AG04450 (cell line): Measurements from ENCODE around the gene ZBTB4. TPM values are rescaled to one million over a fixed set of nuclear protein-coding genes. Genes with fewer than 3 reads are reported as not detected.

Experiments used
- CTCF ChIA-PET: fragments of 300-600, 350-600 bp; formaldehyde crosslinking; extraction: SDS; loops from one replicate; lab custom pipeline; 2022; ENCODE audit warnings: antibody characterized with exemption, inconsistent platforms; lab: Charles Lee
- POLR2A ChIA-PET: fragments of 350-600 bp; formaldehyde crosslinking; extraction: SDS; loops from one replicate; lab custom pipeline; 2021; ENCODE audit warnings: antibody characterized with exemption, inconsistent platforms; lab: Yijun Ruan, JAX
- DNase-seq: peaks from one replicate; pipeline ENCODE4 v3.0.0-alpha.2; 2011; ENCODE audit warnings: low read depth, low spot score
- H3K27ac ChIP-seq: one replicate; pipeline ENCODE4 v1.5.1; 2012; ENCODE audit warnings: low read depth, low read length, control low read depth
- H3K27me3 ChIP-seq: one replicate; pipeline ENCODE4 v1.6.0; 2012; ENCODE audit warnings: low read length; ENCODE audit not compliant: control insufficient read depth, insufficient read depth
- H3K4me3 ChIP-seq: 2 replicates; pipeline ENCODE4 v1.5.1; 2011; ENCODE audit warnings: mild to moderate bottlenecking, low read depth, low read length, control low read depth
- H3K9me3 ChIP-seq: 2 replicates; pipeline ENCODE4 v1.5.1; 2012; ENCODE audit warnings: low read length; ENCODE audit not compliant: control insufficient read depth, insufficient read depth
- CTCF ChIP-seq: IDR thresholded peaks from 2 replicates; pipeline ENCODE4 v1.5.1; 2011; ENCODE audit warnings: low read depth, low read length, control low read depth, inconsistent platforms
- polyA plus RNA-seq: library from polyadenylated mRNA; depleted of rRNA; stranded (reverse); fragments of >200 nt; gene quantifications from 2 replicates; pipeline ENCODE4 v1.2.3, GENCODE V29; 2011

The ZBTB4 gene
- polyA plus RNA-seq, 1 experiment: 18.8 TPM

GRCh38 chr17:7460850-7461660, 18.4 kb downstream of the ZBTB4 start:
- ChIA-PET POLR2A (interaction anchor here (1.2 kb wide), 1 partner anchor 19 kb away, joined by 3 read pairs; the partner anchor contains the start of gene ZBTB4), CTCF (no interaction called here)
- no peak overlapping the region for H3K4me3 ChIP-seq
- H3K27ac ChIP-seq: no peak overlapping the region
- H3K27me3 ChIP-seq: no peaks in the 10 kb centered on the region
- H3K9me3 ChIP-seq: no peaks in the 10 kb centered on the region
- no peak for TF ChIP-seq CTCF
- no peak for DNase-seq

GRCh38 chr17:7459961-7460545, 19.4 kb downstream of the ZBTB4 start:
- H3K4me3 ChIP-seq: no peak overlapping the region

GRCh38 chr17:7448461-7448860, 31.0 kb downstream of the ZBTB4 start:
- no peak for TF ChIP-seq CTCF
- DNase-seq: no peak
- H3K9me3 ChIP-seq: no peaks in the 10 kb centered on the region; the same call in 1 of the 2 replicates
- H3K27ac ChIP-seq: no peak overlapping the region
- ChIA-PET CTCF (interaction anchor here (0.6 to 3.6 kb wide), 2 partner anchors 8 to 12 kb away, joined by 3 to 14 read pairs; no protein-coding TSS in a partner anchor), POLR2A (interaction anchor here (0.7 kb wide), 1 partner anchor 118 kb away, joined by 4 read pairs; no protein-coding TSS in a partner anchor)
- H3K4me3 ChIP-seq: no peak overlapping the region
- peaks cover 12% of the 10 kb centered on the region for H3K27me3 ChIP-seq

More at GRCh38 chr17:7459961-7460545, 19.4 kb downstream of the ZBTB4 start:
- Histone ChIP-seq H3K9me3 (no peaks in the 10 kb centered on the region), H3K27me3 (no peaks in the 10 kb centered on the region), H3K27ac (no peak overlapping the region)
- TF ChIP-seq CTCF: no peak
- POLR2A ChIA-PET: interaction anchor here (1.2 kb wide), 1 partner anchor 20 kb away, joined by 3 read pairs; the partner anchor contains the start of gene ZBTB4
- DNase-seq: no peak
- CTCF ChIA-PET: interaction anchor here (0.5 kb wide), 1 partner anchor 750 kb away, joined by 3 read pairs; the partner anchor contains the start of gene AURKB

GRCh38 chr17:7445619-7445968, 33.8 kb downstream of the ZBTB4 start:
- peaks cover 14% of the 10 kb centered on the region for H3K27me3 ChIP-seq
- ChIA-PET CTCF (interaction anchor here (0.8 to 3.6 kb wide), 2 partner anchors 9 to 22 kb away, joined by 7 to 14 read pairs; no protein-coding TSS in a partner anchor), POLR2A (interaction anchor here (0.6 to 1.0 kb wide), 4 partner anchors 9 to 116 kb away, joined by 3 to 8 read pairs (median 5); partner anchors contain the start of gene TMEM102)
- H3K4me3 ChIP-seq: peak overlapping the region; percentile 46; the same call in 1 of the 2 replicates
- no peak for DNase-seq
- TF ChIP-seq CTCF: no peak
- H3K9me3 ChIP-seq: no peaks in the 10 kb centered on the region; the same call in 1 of the 2 replicates
- no peak overlapping the region for H3K27ac ChIP-seq
